Sigmoid colon (tissue), 4 donors: Measurements from ENCODE around the gene CIITA.

Source experiments
- EP300 ChIP-seq, 4 donors: sonication (generic); formaldehyde crosslinking; IDR thresholded peaks; one replicate each; pipeline ENCODE4 v1.6.1; 2017; ENCODE audit warnings: antibody characterized with exemption in 4 of 4
- TF ChIP-seq, protein P1 (sequence below), 4 experiments: fragments of 450-650 bp in 3 of 4; fragments of 200-600 bp in 1 of 4; IDR thresholded peaks; one replicate each; pipeline ENCODE4 v1.5.1; 2016 to 2019; ENCODE audit warnings: antibody characterized with exemption in 4 of 4, mild to moderate bottlenecking in 3 of 4, moderate library complexity in 2 of 4

DNA sequence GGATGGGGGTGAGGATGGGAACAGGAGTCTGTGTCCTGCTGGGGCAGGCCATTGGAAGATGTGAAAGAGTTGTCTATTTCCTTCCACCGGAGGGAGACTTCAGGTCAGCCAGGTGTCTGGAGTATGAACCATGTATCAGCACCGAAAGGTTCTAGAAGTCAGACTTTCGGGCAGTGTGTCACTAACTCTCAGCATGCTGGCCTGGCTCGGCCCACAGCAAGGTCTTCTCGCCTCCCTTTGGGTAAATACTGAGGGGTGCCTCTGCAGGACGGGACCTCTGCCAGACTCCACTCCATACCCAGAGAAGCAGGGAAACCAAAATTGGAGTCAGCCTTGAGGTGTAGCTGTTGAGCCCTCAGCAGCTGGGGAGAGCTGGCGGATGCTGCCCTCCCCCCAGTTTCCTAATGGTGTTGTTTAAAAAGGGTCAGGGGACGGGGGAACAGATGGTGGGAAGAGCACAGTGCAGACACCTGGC, 507 bp downstream of the CIITA start:
- TF ChIP-seq, protein P1, sequence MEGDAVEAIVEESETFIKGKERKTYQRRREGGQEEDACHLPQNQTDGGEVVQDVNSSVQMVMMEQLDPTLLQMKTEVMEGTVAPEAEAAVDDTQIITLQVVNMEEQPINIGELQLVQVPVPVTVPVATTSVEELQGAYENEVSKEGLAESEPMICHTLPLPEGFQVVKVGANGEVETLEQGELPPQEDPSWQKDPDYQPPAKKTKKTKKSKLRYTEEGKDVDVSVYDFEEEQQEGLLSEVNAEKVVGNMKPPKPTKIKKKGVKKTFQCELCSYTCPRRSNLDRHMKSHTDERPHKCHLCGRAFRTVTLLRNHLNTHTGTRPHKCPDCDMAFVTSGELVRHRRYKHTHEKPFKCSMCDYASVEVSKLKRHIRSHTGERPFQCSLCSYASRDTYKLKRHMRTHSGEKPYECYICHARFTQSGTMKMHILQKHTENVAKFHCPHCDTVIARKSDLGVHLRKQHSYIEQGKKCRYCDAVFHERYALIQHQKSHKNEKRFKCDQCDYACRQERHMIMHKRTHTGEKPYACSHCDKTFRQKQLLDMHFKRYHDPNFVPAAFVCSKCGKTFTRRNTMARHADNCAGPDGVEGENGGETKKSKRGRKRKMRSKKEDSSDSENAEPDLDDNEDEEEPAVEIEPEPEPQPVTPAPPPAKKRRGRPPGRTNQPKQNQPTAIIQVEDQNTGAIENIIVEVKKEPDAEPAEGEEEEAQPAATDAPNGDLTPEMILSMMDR (IDR thresholded peaks at IDR 0.05): no peak
- TF ChIP-seq EP300 (IDR thresholded peaks at IDR 0.05): no peak
